Measurements from ENCODE around the gene ZRANB3. TPM values are rescaled to one million over a fixed set of nuclear protein-coding genes. Genes with fewer than 3 reads are reported as not detected.

The ZRANB3 gene
- total and polyA plus RNA-seq, 10 of the 15 experiments (the other 5 are each of a cell fraction or from before 2014, with no cell fraction given), result 5.6 to 11.4 (median 9.9) TPM

DNA sequence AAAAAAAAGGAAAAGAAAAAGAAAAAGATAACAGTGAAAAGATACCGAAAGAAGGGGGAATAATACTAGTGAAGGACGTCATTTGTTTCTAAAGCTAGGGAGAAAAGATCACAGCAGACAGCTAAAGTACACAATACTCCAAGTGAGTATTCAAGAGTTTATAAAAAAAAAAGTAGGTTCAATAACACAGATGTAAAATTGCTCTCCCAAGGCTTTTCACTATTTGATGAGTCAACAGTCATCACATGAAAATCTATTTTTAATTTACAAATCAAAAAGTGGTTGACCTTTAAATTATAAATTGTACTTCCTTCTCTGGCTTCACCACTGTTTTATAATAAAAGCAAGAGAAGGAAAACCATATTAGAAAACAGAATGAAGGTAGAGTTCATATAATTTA lies 144.0 kb downstream of the ZRANB3 start:
- ChIA-PET POLR2A (no interaction called here), SMC1A (ENCODE audit: uncharacterized antibody, unreplicated experiment) (interaction anchor here (0.6 kb wide), 1 partner anchor 784 kb away, joined by 3 read pairs; no protein-coding TSS in a partner anchor), CTCF (interaction anchor here (0.6 kb wide), 1 partner anchor 411 kb away, joined by 6 read pairs; no protein-coding TSS in a partner anchor), RAD21 (ENCODE audit: unreplicated experiment) (no interaction called here)
- no TSS peak for BruUV-seq (replicated peaks)
- H3K4me1 ChIP-seq (ENCODE audit: control insufficient read depth, insufficient read depth, low read length), result no peaks in the 10 kb centered on the region
- no peaks in the 10 kb centered on the region for H3K36me3 ChIP-seq (ENCODE audit: control insufficient read depth in 2 of 2, insufficient read depth in 2 of 2, low read length in 1 of 2)
- ATAC-seq (no peak), FAIRE-seq (no peak), DNase-seq (ENCODE audit: low read depth, low spot score) (no peak)
- H2AFZ ChIP-seq (ENCODE audit: control insufficient read depth, low read depth, low read length), result no peak overlapping the region
- no peaks in the 10 kb centered on the region for H4K20me1 ChIP-seq (ENCODE audit: control insufficient read depth, insufficient read depth)
- no peak overlapping the region for H3K4me2 ChIP-seq (ENCODE audit: control insufficient read depth, insufficient read depth)
- intact Hi-C loops (cut with micrococcal nuclease; ENCODE audit: unreplicated experiment) (no loop called here), in situ Hi-C loops (cut with MboI) (no loop called here)
- no peaks in the 10 kb centered on the region for H3K27me3 ChIP-seq (replicated peaks in 1 of 2; ENCODE audit: control insufficient read depth in 2 of 2, insufficient read depth in 2 of 2, low read length in 1 of 2)
- H3K9me3 ChIP-seq (replicated peaks; ENCODE audit: control insufficient read depth, insufficient read depth, low read length), result no peaks in the 10 kb centered on the region; the same call in 2 of the 3 replicates
- no peak overlapping the region for H3K4me3 ChIP-seq
- H3K79me2 ChIP-seq (ENCODE audit: control insufficient read depth, insufficient read depth, low read length), result no peaks in the 10 kb centered on the region
- H3K27ac ChIP-seq (ENCODE audit: control insufficient read depth, insufficient read depth), result no peak overlapping the region
- no peak overlapping the region for H3K9ac ChIP-seq (ENCODE audit: control insufficient read depth, insufficient read depth, low read length)
- 61% methylated on average over 2 of the region's 2 CpGs for WGBS (ENCODE audit: insufficient coverage, insufficient replicate concordance, low lambda C conversion rate, missing lambda C conversion rate)
- TF ChIP-seq MEF2B (IDR thresholded peaks at IDR 0.05; ENCODE audit: partially characterized antibody, poor library complexity, severe bottlenecking) (no peak), MTA2 (IDR thresholded peaks at IDR 0.05; ENCODE audit: low read depth) (no peak), ZZZ3 (IDR thresholded peaks at IDR 0.05; ENCODE audit: control insufficient read depth, insufficient read length, low read depth) (no peak), NFYA (IDR thresholded peaks at IDR 0.05; ENCODE audit: borderline replicate concordance, low read depth, low read length) (no peak), POLR2AphosphoS2 (IDR thresholded peaks at IDR 0.05; ENCODE audit: low read depth, low read length) (no peak), MEF2A (IDR thresholded peaks at IDR 0.05; ENCODE audit: insufficient read depth, low read depth, low read length) (no peak), SP1 (IDR thresholded peaks at IDR 0.05; ENCODE audit: low read depth, low read length) (no peak), SMAD1 (IDR thresholded peaks at IDR 0.05; ENCODE audit: low read depth, partially characterized antibody) (no peak), PAX8 (IDR thresholded peaks at IDR 0.05) (no peak), CEBPZ (IDR thresholded peaks at IDR 0.05; ENCODE audit: low read depth, low read length) (no peak), EGR1 (IDR thresholded peaks at IDR 0.05; ENCODE audit: borderline replicate concordance in 1 of 2, low read depth in 2 of 2, low read length in 2 of 2) (no peak), ZNF24 (IDR thresholded peaks at IDR 0.05) (no peak), SIN3A (IDR thresholded peaks at IDR 0.05; ENCODE audit: low read depth, low read length) (no peak)
- TF ChIP-seq, protein P1, sequence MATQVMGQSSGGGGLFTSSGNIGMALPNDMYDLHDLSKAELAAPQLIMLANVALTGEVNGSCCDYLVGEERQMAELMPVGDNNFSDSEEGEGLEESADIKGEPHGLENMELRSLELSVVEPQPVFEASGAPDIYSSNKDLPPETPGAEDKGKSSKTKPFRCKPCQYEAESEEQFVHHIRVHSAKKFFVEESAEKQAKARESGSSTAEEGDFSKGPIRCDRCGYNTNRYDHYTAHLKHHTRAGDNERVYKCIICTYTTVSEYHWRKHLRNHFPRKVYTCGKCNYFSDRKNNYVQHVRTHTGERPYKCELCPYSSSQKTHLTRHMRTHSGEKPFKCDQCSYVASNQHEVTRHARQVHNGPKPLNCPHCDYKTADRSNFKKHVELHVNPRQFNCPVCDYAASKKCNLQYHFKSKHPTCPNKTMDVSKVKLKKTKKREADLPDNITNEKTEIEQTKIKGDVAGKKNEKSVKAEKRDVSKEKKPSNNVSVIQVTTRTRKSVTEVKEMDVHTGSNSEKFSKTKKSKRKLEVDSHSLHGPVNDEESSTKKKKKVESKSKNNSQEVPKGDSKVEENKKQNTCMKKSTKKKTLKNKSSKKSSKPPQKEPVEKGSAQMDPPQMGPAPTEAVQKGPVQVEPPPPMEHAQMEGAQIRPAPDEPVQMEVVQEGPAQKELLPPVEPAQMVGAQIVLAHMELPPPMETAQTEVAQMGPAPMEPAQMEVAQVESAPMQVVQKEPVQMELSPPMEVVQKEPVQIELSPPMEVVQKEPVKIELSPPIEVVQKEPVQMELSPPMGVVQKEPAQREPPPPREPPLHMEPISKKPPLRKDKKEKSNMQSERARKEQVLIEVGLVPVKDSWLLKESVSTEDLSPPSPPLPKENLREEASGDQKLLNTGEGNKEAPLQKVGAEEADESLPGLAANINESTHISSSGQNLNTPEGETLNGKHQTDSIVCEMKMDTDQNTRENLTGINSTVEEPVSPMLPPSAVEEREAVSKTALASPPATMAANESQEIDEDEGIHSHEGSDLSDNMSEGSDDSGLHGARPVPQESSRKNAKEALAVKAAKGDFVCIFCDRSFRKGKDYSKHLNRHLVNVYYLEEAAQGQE (IDR thresholded peaks at IDR 0.05; ENCODE audit: low read depth, low read length), result no peak
- TF ChIP-seq, protein P2, sequence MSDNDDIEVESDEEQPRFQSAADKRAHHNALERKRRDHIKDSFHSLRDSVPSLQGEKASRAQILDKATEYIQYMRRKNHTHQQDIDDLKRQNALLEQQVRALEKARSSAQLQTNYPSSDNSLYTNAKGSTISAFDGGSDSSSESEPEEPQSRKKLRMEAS (IDR thresholded peaks at IDR 0.05; ENCODE audit: low read depth, low read length), result no peak

Data from GM12878 (cell line).